Stimulated activated CD4-positive, alpha-beta T cell treated with anti-CD3 and anti-CD28 coated beads, Interleukin-2, amount 100 ng/mL, for 4 hours (primary cell): Measurements from ENCODE around the gene ADARB2.

ENCODE experiments used
- DNase-seq: peaks from one replicate; pipeline ENCODE4 v3.0.0-alpha.2; 2020; ENCODE audit warnings: low read depth

ADARB2 gene

GRCh38 chr10:1685699-1686490, 51.4 kb downstream of the ADARB2 start:
- no peak for DNase-seq

- no peak for DNase-seq
Observed at GRCh38 chr10:1684991-1685390, 52.3 kb downstream of the ADARB2 start.

GRCh38 chr10:1683649-1684048, 53.7 kb downstream of the ADARB2 start:
- DNase-seq, result no peak

DNA sequence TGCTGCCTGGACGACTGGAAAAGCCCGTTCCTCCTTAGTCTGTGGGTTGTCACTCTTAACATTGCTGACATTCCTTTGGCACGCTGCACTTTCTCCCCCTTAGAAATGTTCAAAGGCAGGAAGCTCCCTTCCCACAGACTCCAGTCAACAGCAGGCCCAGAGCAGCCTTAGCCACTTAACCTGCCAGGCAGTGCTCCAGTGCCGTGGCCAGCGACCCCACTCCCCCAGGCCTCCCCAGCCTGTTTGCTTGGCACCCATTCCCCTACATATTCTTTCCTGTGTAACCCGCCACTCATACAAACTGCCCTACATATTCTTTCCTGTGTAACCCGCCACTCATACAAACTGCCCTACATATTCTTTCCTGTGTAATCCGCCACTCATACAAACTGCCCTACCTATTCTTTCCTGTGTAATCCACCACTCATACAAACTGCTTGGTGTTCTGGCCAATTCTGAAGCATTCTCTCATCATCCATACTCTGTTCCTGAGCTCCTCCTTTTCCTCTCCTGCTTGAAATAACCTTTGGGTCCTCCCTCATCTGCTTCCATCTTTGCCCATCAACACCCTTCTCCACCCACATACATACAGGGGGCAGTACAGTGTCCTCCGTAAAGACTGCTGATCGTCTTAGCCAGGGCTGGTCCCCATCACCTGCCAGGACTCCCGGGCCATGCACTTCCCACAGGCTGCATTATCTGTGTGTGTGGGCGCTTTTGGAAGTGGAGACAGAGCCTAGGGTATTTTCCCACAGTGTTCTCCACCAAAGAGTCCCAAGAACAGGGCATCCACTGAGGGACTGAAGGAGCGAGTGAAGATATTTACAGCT, 57.3 kb downstream of the ADARB2 start:
- DNase-seq, result no peak

DNA sequence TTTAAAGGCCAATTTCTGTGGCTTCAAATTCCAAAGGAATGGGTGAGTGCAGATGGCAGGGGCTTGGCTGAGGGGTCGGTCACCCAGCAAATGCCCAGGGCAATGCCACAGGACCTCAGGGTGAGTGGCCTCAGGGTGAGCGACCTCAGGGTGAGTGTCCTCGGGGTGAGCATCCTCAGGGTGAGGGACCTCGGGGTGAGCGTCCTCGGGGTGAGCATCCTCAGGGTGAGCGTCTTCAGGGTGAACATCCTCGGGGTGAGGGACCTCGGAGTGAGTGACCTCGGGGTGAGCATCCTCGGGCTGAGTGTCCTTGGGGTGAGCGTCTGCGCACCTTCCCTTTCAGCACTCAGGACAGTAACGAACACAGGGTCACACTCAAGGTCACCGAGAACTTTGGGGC, 59.2 kb downstream of the ADARB2 start:
- DNase-seq, result no peak

GRCh38 chr10:1677307-1677939, 59.9 kb downstream of the ADARB2 start:
- no peak for DNase-seq

DNA sequence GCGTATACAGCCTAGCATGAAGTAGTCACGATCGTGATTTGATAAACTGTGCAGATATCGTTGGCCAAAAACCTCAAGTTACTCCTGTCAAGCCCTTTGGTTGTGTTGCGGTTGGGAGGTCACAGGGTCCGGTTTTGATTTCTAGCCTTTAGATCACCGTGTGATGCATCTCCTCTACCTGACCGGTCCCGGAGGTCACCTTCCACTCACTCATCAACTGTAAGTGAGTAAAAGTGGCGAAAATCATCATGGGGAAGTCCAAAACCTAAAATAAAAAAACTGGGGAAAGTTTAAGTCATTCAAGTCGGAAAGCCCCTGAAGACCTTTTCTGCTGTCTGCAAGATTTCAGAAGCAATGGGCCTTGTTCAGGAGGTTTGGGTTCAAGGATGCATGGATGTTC, 62.8 kb downstream of the ADARB2 start:
- no peak for DNase-seq

DNA sequence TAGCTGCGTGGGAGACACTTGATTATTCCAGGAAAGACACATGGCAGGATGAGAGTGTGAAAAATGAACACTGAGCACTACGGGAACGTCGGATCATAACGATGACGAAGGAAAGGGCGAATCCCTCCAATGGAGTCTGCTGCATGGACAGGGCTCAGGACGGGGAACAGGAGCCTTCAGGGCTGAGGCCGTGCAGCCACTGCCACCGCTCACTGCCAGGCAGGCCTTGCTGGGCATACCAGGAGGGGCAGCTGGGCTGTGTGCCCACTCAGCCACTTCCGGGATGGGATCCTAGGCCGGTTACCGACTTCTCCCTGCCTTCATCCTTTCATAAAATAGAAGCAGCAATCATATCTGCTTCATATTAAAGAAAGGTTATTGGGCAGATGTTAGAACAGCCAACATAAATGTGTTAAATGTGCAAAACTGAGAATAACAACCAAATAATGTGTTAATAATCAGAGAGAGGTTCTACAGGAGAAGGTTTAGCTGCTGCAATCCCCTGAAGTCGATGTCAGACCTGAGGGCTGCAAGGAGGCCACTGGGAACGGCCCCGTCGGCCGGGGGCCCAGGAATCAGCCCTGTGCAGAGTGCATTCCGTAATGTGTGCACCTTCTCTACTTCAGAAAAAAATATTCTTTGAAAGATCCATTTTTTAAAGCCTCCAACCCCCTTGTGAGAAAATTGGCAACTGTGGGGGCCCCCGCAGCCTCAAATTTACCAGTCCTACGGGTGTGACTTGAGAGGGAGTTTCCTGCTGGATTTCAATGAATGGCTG, 63.6 kb downstream of the ADARB2 start:
- no peak for DNase-seq

DNA sequence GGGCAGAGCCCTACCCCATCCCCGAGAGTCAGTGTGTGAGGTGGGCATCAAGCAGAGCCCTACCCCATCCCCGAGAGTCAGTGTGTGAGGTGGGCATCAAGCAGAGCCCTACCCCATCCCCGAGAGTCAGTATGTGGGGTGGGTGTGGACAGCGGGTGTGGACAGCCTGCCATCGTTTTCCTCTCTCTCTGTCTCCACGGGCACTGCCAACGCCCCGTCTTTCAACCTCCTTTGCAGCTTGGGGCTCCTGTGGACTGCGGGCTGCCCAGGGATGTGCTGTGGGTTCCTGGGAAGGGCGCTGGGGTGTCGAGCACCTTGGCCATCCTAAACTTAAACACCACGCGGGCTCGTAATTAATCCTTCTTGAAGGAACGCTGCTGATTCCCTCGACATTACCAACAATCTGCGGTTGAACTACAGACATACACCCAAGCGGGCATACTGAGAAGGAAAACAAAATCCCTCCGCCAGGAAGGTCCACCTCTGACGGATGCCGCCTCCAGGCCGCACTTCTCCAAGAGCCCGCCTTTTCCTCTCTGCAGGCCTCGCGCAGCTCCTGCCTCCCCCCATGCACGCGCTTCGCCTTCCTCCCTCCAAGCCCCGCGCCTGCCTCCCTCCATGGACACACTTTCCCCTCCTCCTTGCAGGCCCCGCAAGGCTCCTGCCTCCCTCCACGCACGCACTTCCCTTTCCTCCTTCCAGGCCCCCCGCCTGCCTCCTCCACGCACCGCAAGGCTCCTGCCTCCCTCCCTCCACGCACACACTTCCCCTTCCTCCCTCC, 65.1 kb downstream of the ADARB2 start:
- no peak for DNase-seq

DNA sequence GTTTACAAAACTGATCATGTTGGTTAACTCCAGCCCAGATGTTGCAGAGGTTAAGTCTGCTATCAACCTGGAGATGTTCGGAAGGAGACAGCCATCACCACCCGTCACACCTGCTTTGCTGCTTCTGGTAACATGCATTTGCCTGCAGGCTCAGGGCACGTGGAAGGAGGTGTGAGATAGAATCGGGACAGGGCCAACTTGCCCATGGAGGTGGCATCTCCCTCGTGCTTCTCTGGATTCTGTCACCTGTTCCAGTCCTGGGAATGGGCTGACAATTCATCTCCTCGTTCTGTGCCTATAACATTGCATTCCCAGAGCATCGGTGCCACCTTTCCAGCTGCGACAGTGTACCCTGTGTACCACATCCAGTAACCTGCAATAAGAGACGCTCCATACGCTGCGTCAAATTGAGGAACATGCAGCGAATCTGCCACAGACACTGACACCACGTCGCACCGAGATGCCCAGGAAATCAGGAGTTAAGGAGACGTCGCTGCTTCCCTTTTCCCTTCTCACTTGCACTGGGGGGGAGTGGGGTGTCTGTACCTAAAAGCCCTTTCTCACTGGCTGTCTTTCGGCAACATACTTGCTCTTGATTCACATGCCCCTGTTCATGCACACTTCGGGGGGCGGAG, 65.8 kb downstream of the ADARB2 start:
- DNase-seq, result no peak

- no peak for DNase-seq
Observed at GRCh38 chr10:1670541-1671365, 66.6 kb downstream of the ADARB2 start.

DNA sequence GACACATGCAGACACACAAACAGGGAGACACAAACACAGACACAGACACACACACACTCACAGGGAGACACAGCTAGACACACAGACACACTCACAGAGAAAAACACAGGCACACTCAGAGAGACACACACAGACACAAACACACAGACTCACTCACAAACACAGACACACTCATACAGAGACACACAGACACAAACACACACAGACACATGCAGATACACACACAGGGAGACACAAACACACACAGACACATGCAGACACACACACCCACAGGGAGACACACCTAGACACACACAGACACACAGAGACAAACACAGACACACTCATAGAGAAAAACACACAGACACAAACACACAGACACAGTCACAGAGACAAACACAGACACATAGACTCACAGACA, 67.9 kb downstream of the ADARB2 start:
- no peak for DNase-seq

GRCh38 chr10:1668399-1668798, 68.9 kb downstream of the ADARB2 start:
- DNase-seq, result no peak

DNA sequence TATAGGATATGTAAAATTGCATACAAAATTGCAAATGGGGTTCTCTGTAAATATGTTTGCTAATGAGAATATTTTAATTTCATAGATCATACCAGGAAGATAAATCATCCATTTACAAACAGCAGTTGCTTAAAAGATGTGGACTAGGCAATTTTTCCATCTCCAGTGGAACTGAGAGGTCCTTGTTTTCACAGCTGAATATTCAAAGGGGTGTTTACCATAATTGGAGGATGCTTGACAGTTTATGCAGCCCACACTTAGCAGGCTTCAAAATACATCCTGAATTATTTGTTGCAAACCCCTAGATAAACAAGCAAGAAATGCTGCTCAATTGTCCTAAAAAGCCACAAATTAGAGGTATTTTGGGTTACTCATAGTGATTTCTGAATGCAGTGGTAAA, 69.9 kb downstream of the ADARB2 start:
- DNase-seq, result no peak

DNA sequence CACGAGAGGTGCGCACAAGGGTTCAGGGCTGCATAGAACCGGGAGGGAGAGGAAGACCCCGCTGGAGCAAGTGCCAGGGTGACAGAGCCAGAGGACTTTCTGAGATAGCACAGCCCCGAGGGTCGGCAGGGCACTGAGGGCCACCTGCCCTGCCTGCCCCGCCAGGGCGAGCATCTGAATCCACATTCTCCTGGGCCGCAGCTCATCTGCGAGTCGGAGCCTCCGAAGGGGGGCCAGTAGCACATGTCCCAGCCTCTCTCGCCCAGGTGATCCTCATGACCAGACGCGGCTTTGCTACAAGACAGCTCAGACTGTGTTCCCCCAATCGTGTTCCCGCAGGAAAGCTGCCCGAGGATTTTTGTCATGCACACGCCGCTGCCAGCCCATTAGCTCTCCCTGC, 71.2 kb downstream of the ADARB2 start:
- DNase-seq, result no peak

- no peak for DNase-seq
Observed at GRCh38 chr10:1665681-1666080, 71.6 kb downstream of the ADARB2 start.

DNA sequence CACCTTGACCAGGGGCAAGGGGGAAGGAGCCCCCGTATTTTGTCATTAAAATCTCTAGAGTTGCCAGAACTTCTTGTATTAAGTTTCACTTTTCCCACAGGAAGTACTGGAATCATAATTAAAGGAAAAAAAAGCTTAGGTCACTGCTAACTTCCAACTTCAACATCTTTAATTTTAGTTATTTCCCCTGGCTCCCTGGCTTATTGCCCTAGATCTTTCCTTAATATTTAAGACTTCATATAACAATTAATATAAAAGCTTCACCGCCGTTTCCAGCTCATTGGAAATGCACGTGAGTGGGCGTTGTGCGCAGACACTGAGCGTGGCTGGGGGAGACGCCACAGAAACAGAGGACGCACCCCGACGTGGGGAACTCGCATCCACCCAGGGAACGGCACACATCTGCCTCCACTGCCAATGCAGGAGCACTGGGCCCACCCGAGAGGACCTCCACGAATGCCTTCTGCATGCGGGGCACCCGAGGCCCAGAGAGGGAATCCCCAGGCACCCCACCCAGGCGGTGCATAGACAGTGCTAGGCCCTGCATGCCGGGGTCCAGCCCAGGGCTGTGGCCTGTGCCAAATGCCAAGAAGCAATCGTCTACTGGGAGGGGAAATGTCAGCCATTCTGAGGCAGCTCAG, 72.2 kb downstream of the ADARB2 start:
- DNase-seq, result no peak

- DNase-seq, result no peak
Observed at GRCh38 chr10:1664333-1664964, 72.9 kb downstream of the ADARB2 start.

GRCh38 chr10:1663226-1663625, 74.1 kb downstream of the ADARB2 start:
- no peak for DNase-seq
